HG03571 (cell line): ENCODE results near the gene ECEL1.
"Not testable (repeated sequence)": the region's sequence is repeated elsewhere in the genome, so short reads cannot be mapped to it uniquely, and the experiment has no call there.

Source experiments
- ATAC-seq: cut with Tn5 transposase; IDR thresholded peaks from one replicate; pipeline ENCODE4 v1.9.1; 2021; ENCODE audit not compliant: unreplicated experiment

ECEL1 gene, protein sequence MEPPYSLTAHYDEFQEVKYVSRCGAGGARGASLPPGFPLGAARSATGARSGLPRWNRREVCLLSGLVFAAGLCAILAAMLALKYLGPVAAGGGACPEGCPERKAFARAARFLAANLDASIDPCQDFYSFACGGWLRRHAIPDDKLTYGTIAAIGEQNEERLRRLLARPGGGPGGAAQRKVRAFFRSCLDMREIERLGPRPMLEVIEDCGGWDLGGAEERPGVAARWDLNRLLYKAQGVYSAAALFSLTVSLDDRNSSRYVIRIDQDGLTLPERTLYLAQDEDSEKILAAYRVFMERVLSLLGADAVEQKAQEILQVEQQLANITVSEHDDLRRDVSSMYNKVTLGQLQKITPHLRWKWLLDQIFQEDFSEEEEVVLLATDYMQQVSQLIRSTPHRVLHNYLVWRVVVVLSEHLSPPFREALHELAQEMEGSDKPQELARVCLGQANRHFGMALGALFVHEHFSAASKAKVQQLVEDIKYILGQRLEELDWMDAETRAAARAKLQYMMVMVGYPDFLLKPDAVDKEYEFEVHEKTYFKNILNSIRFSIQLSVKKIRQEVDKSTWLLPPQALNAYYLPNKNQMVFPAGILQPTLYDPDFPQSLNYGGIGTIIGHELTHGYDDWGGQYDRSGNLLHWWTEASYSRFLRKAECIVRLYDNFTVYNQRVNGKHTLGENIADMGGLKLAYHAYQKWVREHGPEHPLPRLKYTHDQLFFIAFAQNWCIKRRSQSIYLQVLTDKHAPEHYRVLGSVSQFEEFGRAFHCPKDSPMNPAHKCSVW

DNA sequence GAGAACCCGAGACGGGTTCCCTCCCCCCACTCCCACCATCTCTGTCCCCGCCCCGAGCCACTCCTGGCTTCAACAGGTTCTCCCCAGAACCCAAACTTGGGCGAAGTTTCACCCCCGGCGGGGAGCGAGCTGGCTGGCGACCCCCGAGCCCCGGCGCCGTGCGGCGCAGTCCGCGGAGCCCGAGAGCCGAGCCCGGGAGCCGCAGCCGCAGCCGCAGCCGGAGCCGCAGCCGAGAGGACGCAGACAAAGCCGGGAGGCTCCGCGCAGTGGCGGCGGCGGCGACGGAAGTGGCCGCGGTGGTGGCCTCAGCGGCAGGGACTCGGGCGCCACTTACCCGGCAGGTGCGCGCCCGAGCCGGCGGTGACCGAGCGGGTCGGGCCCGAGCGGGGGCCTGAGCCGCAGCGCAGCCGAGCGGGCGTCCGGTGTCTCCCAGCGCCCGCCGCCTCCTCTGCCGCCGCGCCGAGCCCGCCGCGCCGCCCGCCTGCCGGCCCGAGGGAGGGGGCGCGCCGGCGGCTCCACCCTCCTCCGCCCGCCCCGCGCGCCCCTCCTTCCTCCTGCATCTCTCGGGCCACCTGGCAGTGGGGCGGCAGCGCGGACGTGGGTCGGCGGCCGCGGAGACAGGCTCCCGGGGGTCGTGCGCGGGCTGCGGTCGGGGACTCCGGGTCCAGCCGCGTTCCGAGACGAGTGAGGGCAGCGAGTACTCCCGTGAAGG is at the start of gene ECEL1:
TSS of gene ECEL1 (minus strand) at position 450 of the 712 bp plus-strand sequence. CDS start 1,181 bp downstream, outside the sequence.
- ATAC-seq: no peak

DNA sequence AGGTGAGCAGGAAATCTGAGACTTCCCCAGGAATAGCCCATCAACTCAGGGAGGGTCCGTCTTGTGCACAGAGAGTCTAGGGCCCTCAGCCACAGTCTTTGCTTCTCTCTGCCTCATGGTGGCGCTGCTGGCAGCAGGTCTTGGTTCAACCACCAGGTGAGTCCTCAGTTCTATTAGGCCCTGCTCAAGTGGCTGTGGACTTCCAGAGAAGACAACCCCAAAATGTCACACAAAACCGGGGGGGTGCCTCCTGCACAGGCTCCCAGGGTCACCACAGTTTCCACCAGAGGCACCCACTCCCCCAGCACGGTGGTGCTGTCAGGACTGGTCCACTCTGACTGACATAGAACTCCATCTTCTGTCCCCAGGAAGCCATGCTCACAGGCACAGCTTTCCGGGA is 49.4 kb upstream of the ECEL1 start:
- ATAC-seq: no peak

DNA sequence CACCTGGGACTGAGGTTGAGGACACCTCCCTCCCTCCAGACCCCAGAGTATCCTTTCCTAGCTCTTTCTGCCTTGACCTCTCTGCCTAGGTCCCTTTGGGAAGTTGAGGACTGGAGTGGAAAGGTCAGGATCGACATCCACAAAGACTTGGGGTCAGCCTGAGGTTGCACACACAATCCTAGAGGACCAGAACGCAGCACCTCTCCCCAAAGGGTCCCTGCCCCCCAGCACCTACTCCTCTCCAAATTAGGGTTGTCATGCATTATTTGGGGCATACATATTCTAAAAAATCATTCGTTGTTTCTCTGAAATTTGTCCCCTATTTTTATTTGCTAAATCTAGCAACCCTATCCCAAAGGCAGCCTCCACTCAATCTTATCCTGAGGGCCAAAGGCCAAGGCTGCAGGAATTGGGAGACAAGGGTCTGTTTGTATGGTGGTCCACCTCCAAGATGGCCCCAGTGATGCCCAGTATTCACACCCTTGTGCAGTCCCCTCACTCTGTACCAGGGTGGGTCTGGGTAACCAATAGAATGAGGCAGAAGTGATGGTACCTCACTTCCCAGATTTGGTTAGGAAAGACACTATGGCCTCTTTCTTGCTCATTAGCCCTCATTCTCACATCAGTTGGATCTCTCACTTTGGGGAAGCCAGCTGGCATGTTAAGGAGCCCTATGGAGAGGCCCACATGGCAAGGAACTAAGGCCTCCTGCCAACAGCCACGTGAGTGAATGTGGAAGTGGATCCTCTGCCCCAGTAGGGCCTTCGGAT is 48.3 kb upstream of the ECEL1 start:
- ATAC-seq: no peak

DNA sequence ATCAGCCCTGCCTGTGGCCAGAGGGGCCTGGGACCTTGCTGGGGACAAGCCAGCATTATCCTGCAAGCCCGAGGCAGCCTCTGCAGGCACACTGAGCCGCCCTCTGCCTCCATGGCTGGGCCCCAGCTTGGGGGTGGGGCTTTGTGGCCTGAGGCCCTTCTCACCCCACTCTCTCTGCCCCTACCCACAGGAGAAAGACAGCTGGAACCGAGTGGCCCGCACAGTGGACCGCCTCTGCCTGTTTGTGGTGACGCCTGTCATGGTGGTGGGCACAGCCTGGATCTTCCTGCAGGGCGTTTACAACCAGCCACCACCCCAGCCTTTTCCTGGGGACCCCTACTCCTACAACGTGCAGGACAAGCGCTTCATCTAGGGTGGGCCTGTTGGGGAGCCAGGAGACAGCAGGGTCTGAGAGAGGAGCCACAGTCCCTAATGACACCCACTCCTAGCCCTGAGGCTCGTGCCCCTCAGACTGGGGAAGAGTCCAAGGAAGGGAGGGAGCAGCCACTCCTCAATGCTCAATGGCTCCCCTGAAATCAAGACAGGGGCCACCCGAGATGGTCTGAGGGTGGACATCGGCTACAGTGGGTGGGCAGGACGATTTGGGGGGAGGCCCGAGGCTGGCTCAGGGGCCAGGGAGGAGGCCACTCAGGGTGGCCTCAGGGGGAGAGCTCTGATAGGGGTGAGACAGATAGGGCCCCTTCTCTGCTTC is 47.5 kb upstream of the ECEL1 start:
- ATAC-seq: no peak

DNA sequence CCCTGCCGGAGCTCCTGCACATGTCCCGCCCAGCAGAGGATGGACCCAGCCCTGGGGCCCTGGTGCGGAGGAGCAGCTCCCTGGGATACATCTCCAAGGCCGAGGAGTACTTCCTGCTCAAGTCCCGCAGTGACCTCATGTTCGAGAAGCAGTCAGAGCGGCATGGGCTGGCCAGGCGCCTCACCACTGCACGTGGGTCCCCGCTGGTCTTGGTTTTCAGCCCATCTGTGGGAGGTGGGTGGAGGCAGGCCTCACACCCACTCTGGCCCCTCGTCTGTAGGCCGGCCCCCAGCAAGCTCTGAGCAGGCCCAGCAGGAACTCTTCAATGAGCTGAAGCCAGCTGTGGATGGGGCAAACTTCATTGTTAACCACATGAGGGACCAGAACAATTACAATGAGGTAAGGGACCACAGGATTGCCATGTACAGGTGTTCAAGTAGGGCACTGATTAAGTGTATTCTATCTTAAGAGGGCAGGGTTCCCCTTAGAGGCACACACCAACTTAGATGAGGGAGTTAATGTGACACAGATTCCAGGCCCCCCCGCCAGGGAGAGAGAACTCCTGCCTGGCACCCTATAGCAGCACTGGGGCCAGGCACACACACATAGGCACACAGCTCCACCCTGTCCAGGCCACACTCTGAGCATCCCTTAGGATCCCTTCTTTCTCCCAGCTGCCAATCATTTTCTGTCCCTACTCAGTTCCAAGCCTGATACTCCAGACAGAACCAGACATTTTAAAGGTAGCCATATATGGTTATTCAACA is 46.5 kb upstream of the ECEL1 start:
- ATAC-seq: no peak

DNA sequence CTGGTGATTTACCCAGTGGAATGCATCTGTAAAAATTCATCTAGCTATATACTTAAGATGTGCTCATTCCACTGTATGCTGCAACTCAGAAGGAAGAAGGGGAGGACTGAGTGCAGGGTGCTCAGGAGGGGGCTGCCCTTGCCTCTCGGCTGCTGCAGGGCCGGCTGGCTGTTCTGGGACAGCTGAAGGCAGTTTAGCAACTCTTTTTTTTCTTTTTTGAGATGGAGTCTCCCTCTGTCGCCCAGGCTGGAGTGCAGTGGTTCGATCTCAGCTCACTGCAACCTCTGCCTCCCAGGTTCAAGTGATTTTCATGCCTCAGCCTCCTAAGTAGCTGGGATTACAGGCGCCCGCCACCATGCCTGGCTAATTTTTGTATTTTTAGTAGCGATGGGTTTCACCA is 45.2 kb upstream of the ECEL1 start:
- not testable (repeated sequence) for ATAC-seq

DNA sequence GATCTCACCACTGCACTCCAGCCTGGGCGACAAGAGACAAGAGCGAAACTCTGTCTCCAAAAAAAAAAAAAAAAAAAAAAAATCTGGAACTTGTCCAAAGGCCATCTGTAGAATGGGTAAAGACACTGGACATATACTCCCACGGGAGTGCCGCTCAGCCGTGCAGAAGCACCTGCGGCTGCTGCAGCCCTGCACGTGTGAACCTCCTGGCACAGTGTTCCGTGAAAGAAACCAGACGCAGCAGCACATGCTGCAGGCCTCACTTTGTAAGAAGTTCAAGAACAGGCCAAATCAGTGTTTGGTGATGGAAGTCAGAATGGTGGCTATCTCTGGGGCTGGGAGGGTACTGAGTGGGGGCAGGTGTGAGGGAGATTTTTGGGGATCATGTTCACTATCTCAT is 44.8 kb upstream of the ECEL1 start:
- no peak for ATAC-seq

DNA sequence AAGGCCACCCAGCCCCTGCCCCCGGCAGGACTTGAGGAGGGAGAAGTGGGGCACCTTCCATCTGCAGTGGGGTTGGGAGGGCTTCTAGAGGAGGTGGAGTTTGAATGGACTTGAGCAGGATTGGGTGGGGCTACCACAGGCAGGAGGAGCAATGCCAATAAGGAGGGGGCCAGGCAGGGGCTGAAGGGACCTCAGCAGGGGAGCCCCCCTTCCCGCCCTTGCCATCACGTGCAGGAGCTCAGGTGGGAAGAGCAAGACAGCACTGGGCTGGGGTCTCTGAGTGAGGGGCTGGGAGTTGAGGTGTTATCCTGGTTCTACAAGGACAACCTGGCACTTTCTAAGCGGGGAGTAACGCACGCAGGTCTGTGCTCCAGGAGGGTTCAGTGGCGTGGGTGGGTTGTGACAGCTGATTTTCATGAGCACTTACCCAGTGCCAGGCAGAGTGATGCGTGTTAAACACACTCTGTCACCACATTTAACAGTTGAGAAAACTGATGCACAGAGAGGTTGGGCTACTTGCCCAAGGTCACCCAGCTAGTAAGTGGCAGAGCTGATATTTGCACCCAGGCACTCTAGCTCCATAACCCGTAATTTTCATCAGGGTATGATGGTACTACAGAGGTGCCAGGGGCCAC is 43.1 kb upstream of the ECEL1 start:
- no peak for ATAC-seq

DNA sequence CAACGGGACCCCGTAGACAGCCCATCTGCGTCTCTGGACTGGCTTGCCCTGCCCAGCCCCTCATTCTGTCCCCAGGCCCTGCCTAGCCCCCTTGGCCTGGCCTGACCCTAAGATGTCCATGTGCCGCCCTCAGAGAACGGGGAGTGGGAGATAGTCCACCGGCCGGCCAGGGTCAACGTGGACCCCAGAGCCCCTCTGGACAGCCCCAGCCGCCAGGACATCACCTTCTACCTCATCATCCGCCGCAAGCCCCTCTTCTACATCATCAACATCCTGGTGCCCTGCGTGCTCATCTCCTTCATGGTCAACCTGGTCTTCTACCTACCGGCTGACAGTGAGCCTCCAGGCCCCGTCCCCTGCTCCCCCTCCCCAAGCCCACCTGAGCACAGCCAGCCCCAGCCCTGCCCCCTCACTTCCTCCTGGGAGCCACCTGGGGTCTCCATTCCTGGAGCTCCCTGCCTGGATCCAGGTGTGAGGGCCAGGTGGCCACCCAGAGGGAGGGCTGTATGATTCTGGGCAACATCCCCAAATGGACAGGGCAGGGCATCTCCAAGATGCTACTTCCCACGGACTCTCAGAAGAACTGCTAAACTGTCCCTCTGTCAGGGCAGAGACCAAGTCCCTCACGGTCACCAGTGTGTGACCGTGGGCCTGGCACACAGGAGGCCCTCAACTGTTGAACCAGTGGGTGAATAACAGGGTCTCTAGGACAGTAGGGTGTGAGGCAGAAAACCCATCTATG is 42.3 kb upstream of the ECEL1 start:
- ATAC-seq: no peak

DNA sequence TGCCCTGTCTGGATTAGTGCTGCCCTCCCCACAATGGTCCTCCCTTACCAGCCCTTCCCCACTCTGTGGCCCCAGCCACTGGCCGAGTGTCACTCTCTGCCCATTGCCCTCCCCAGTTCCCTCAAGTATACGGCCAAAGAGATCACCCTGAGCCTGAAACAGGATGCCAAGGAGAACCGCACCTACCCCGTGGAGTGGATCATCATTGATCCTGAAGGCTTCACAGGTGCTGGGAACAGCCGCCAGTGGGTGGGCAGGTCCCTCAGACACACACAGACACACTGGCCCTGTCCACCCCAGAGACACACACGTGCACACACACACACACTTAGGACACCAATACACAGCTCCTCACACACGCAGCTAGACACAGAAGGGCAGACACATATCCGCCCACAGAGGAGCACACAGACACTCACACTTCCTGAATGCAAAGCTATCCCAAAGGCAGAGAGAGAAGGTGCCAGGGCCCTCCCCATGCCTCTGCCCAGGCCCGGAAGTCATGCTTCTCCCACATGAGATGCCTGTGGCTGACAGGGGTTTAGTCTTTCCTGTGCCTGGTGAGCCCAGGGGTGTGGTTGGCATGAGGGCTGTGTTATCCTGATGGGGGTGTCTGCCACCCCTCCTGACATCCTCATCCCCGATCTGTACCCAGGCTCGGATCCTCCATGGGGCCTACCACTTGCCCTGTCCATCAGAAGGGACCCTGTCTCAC is 41.3 kb upstream of the ECEL1 start:
- ATAC-seq: no peak

DNA sequence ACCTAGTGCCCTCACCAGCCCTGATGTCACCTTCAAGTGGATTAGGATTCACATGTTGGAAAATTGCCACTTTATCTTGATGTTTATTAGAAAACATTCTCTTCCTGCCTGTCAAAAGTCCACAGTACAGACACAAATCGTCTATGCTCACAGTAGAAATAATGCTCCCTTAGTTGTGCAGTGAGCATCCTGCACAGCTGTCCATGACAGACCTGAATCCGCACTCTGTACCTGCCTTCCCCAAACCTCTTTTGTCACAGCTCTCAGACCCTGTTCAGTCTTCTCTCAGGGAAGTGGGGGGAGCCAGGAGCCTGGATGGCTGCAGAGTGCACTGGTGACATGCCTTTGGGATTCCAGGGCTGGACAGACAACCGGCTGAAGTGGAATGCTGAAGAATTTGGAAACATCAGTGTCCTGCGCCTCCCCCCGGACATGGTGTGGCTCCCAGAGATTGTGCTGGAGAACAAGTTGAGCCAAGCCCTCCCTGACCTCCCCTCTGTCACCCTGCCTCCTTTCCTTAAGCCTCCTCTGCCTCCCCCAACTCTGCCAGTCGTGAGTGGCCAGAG is 40.4 kb upstream of the ECEL1 start:
- no peak for ATAC-seq

DNA sequence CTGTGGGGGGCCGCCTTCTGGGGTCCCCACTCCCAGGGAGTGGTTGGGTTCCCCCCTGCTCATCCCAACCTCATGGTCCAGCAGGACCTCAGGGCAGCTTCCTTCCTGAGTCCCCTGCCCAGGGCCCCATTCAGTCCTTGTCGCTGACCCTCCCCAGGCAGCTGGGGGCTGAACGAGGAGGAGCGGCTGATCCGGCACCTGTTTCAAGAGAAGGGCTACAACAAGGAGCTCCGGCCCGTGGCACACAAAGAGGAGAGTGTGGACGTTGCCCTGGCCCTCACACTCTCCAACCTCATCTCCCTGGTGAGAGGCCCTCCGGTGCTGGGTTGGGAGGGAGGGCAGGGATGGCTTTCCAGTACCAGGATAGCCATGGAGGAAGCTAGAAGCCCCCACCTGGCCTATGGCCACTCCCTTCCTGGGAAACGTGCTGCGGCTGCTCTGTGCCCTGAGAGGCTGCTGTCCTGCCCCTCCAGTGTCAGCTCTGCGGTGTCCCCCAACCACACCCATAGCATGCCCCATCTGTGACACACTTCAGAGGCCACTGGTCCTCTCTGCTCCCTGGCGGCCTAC is 38.8 kb upstream of the ECEL1 start:
- ATAC-seq: no peak

DNA sequence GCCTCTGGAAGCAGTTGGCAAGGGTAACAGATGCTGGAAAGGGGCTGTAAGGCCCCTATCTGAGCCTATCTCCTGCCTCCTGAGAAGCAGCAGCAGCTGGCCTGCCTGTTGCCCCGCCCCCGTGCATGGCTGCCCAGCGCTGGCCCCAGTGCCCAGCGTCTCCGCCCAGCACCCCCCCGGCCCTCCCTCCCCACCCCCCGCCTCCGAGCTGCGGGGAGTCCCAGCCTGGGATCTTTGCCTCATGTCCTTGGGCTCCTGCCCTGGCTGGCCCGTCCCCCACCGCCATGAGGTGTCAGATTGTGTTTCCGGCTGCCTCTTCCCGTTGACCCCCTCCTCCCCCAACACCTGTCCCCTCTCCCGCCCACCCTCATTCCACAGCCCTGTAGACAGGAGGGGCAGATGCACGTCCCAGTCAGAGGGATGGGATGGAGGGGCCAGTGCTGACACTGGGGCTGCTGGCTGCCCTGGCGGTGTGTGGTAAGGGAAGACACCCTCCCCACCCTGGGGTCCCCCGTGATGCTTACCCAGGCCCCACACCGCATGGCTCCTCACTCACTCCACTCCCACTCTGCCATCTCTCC is 38.2 kb upstream of the ECEL1 start, which contains the start of gene CHRND:
TSS of gene CHRND (plus strand) at position 370 of the 581 bp plus-strand sequence. CDS start at position 426, 56 bp downstream.
- ATAC-seq: no peak

DNA sequence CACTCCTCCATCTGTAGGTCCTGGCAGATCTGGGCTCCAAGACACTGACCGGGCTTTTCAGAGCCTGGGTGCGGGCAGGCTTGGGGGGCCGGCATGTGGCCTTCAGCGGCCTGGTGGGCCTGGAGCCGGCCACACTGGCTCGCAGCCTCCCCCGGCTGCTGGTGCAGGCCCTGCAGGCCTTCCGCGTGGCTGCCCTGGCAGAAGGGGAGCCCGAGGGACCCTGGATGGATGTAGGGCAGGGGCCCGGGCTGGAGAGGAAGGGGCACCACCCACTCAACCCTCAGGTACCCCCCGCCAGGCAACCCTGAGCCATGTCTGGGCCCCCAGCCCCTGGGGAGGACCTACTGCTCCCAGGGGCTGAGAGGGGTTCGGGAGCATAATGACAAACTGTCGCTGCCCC is 37.6 kb upstream of the ECEL1 start:
- ATAC-seq: no peak

DNA sequence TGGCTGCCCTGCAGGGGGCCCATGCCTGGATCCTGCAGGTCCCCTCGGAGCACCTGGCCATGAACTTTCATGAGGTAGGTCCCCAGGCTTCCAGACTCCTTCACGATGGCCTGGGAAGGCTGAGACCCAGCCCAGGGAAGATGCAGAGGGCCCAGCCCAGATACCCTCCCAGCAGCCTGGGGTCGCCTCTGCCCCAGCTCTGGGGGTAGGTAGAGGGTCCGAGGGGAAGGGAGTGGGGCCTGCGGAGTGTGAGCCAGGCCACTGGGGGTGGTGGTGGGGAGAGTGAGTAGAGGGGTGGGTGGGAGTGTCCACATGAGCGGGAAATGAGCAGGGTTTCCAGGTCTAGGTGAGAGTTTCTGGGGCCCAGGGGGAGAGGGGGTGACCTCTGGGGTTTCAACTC is 37.1 kb upstream of the ECEL1 start:
- ATAC-seq: no peak
